Bronchial epithelial cell (primary cell): ENCODE results near the gene ZNF655. TPM values are rescaled to one million over a fixed set of nuclear protein-coding genes. Genes with fewer than 3 reads are reported as not detected.

Experiments used
- DNase-seq: peaks from one replicate; pipeline ENCODE4 v3.0.0-alpha.2; 2010; ENCODE audit warnings: low read depth
- FAIRE-seq: peaks from 2 replicates; lab custom pipeline; 2011; peaks lifted over from hg19 to GRCh38; lab: Jason Lieb, UNC
- H3K27me3 ChIP-seq: 2 replicates; pipeline ENCODE4 v1.5.1; 2011; ENCODE audit warnings: low read length; ENCODE audit not compliant: control insufficient read depth, insufficient read depth
- H3K36me3 ChIP-seq: 2 replicates; pipeline ENCODE4 v1.5.1; 2011; ENCODE audit warnings: low read length; ENCODE audit not compliant: control insufficient read depth, insufficient read depth
- H3K4me3 ChIP-seq: 2 replicates; pipeline ENCODE4 v1.5.1; 2011; ENCODE audit warnings: mild to moderate bottlenecking, low read depth, low read length, control low read depth
- CTCF ChIP-seq: IDR thresholded peaks from 2 replicates; pipeline ENCODE4 v1.5.1; 2011; ENCODE audit warnings: mild to moderate bottlenecking, moderate library complexity, low read length, control low read depth, inconsistent platforms; ENCODE audit not compliant: insufficient read depth, severe bottlenecking
- total RNA-seq: library from RNA; depleted of rRNA; stranded (reverse); fragments of >200 nt; gene quantifications from 2 replicates; pipeline ENCODE4 v1.2.1, GENCODE V29; 2014

Gene ZNF655
- total RNA-seq, 1 donor from 2014 or later = 51.1 TPM

GRCh38 chr7:99557196-99557607, 1.2 kb upstream of the ZNF655 start:
- Histone ChIP-seq H3K27me3 (no peaks in the 10 kb centered on the region), H3K4me3 (peak overlapping the region; percentile 81), H3K36me3 (peaks cover 7% of the 10 kb centered on the region)
- no peak for DNase-seq
- no peak for TF ChIP-seq CTCF
- FAIRE-seq = no peak

- H3K36me3 ChIP-seq = peaks cover 10% of the 10 kb centered on the region
- FAIRE-seq = no peak
- TF ChIP-seq CTCF = no peak
- no peaks in the 10 kb centered on the region for H3K27me3 ChIP-seq
- DNase-seq = no peak
- peak overlapping the region; percentile 81 for H3K4me3 ChIP-seq
Observed at GRCh38 chr7:99557940-99558305, 519 bp upstream of the ZNF655 start.

- FAIRE-seq = no peak
- H3K27me3 ChIP-seq = no peaks in the 10 kb centered on the region
- H3K36me3 ChIP-seq = peaks cover 11% of the 10 kb centered on the region
- no peak for TF ChIP-seq CTCF
- no peak for DNase-seq
- H3K4me3 ChIP-seq = peak overlapping the region; percentile 81
Observed at GRCh38 chr7:99559175-99559915, 903 bp downstream of the ZNF655 start.

- Histone ChIP-seq H3K4me3 (no peak overlapping the region), H3K36me3 (peaks cover 13% of the 10 kb centered on the region), H3K27me3 (no peaks in the 10 kb centered on the region)
- peak; percentile 95 for DNase-seq
- TF ChIP-seq CTCF = no peak
- no peak for FAIRE-seq
Observed at GRCh38 chr7:99560834-99561736, 2.6 kb downstream of the ZNF655 start.

- Histone ChIP-seq H3K36me3 (peaks cover 13% of the 10 kb centered on the region), H3K4me3 (no peak overlapping the region), H3K27me3 (no peaks in the 10 kb centered on the region)
- DNase-seq (no peak), FAIRE-seq (no peak)
- no peak for TF ChIP-seq CTCF
Observed at GRCh38 chr7:99561737-99562051, 3.3 kb downstream of the ZNF655 start.
